Loucy (cell line): ENCODE measurements around the gene AFF1.
A peak's percentile ranks its signal among the peaks of the same experiment; 100 is the strongest.

ENCODE experiments used
- H2AFZ ChIP-seq: fragments of 200-600 bp; sonication (generic); 2 replicates; pipeline ENCODE4 v1.6.0; 2016; ENCODE audit warnings: antibody characterized with exemption, mild to moderate bottlenecking, low read length, moderate library complexity
- H3F3A ChIP-seq: fragments of 200-600 bp; 2 replicates; pipeline ENCODE4 v1.6.0; 2016; ENCODE audit warnings: antibody characterized with exemption, low read depth, mild to moderate bottlenecking
- H3K27me3 ChIP-seq: fragments of 200-600 bp; sonication (generic); 2 replicates; pipeline ENCODE4 v1.6.1; 2014; ENCODE audit warnings: low read length, mild to moderate bottlenecking; ENCODE audit not compliant: insufficient read depth, poor library complexity, severe bottlenecking
- H3K36me3 ChIP-seq: fragments of 200-600 bp; sonication (generic); 2 replicates; pipeline ENCODE4 v1.6.1; 2016; ENCODE audit warnings: low read length; ENCODE audit not compliant: insufficient read depth
- H3K4me1 ChIP-seq: fragments of 200-600 bp; sonication (generic); 2 replicates; pipeline ENCODE4 v1.5.1; 2014; ENCODE audit warnings: low read length, mild to moderate bottlenecking; ENCODE audit not compliant: insufficient read depth, poor library complexity, severe bottlenecking
- H3K4me2 ChIP-seq: fragments of 200-600 bp; sonication (generic); 2 replicates; pipeline ENCODE4 v1.6.0; 2014; ENCODE audit warnings: antibody characterized with exemption, low read length, low read depth, mild to moderate bottlenecking; ENCODE audit not compliant: poor library complexity, severe bottlenecking
- H3K4me3 ChIP-seq: fragments of 200-600 bp; sonication (generic); 2 replicates; pipeline ENCODE4 v1.5.1; 2014; ENCODE audit warnings: low read length, mild to moderate bottlenecking, mixed read lengths; ENCODE audit not compliant: poor library complexity, severe bottlenecking
- H3K79me2 ChIP-seq: fragments of 200-600 bp; sonication (generic); 2 replicates; pipeline ENCODE4 v1.6.1; 2014; ENCODE audit warnings: low read length; ENCODE audit not compliant: insufficient read depth
- H3K9ac ChIP-seq: fragments of 200-600 bp; sonication (generic); 2 replicates; pipeline ENCODE4 v1.6.0; 2014; ENCODE audit warnings: mild to moderate bottlenecking, low read depth, low read length, moderate library complexity; ENCODE audit not compliant: poor library complexity, severe bottlenecking
- H3K9me2 ChIP-seq: fragments of 200-600 bp; sonication (generic); replicated peaks from 2 replicates; pipeline ENCODE4 v1.6.1; 2016; ENCODE audit warnings: low read depth, low read length, mixed read lengths
- H3K9me3 ChIP-seq: fragments of 200-600 bp; sonication (generic); 2 replicates; pipeline ENCODE4 v1.6.1; 2014; ENCODE audit warnings: mild to moderate bottlenecking, antibody characterized with exemption, low read length, low read depth; ENCODE audit not compliant: insufficient read depth
- H4K20me1 ChIP-seq: fragments of 200-600 bp; sonication (generic); 2 replicates; pipeline ENCODE4 v1.6.0; 2014; ENCODE audit warnings: antibody characterized with exemption, low read length, mild to moderate bottlenecking; ENCODE audit not compliant: insufficient read depth, poor library complexity, severe bottlenecking
- CTCF ChIP-seq: fragments of 200-600 bp; sonication (generic); conservative IDR thresholded peaks from 2 replicates; pipeline ENCODE4 v1.5.1; 2014; ENCODE audit warnings: mild to moderate bottlenecking, antibody characterized with exemption, low read length
- EZH2phosphoT487 ChIP-seq: fragments of 200-600 bp; IDR thresholded peaks from 2 replicates; pipeline ENCODE4 v1.6.1; 2018; ENCODE audit warnings: antibody characterized with exemption, mild to moderate bottlenecking, moderate library complexity, borderline replicate concordance

Gene AFF1

GRCh38 chr4:87003266-87003665 is 68.5 kb downstream of the AFF1 start:
- H3K4me1 ChIP-seq, result peaks cover 39% of the 10 kb centered on the region
- peaks cover 67% of the 10 kb centered on the region for H3K79me2 ChIP-seq
- H3K9ac ChIP-seq, result no peak overlapping the region
- H3K9me3 ChIP-seq, result no peaks in the 10 kb centered on the region
- H3K4me3 ChIP-seq, result no peak overlapping the region
- H3K27me3 ChIP-seq, result no peaks in the 10 kb centered on the region
- TF ChIP-seq EZH2phosphoT487 (no peak), CTCF (no peak)
- no peak overlapping the region for H3K4me2 ChIP-seq
- no peak overlapping the region for H2AFZ ChIP-seq
- no peaks in the 10 kb centered on the region for H3K9me2 ChIP-seq
- peaks cover 7% of the 10 kb centered on the region; the same call in 1 of the 2 replicates for H3F3A ChIP-seq
- peaks cover 19% of the 10 kb centered on the region for H4K20me1 ChIP-seq
- H3K36me3 ChIP-seq, result no peaks in the 10 kb centered on the region

- TF ChIP-seq CTCF (no peak), EZH2phosphoT487 (no peak)
- H3K4me3 ChIP-seq, result peak overlapping the region; percentile 89
- no peaks in the 10 kb centered on the region for H3K9me2 ChIP-seq
- peaks cover 7% of the 10 kb centered on the region; the same call in 1 of the 2 replicates for H3F3A ChIP-seq
- peaks cover 37% of the 10 kb centered on the region for H4K20me1 ChIP-seq
- H3K9me3 ChIP-seq, result no peaks in the 10 kb centered on the region
- H2AFZ ChIP-seq, result no peak overlapping the region
- no peaks in the 10 kb centered on the region for H3K27me3 ChIP-seq
- peak overlapping the region; percentile 96 for H3K4me2 ChIP-seq
- H3K36me3 ChIP-seq, result no peaks in the 10 kb centered on the region
- H3K4me1 ChIP-seq, result peaks cover 41% of the 10 kb centered on the region
- peak overlapping the region; percentile 87 for H3K9ac ChIP-seq
- H3K79me2 ChIP-seq, result peaks cover 79% of the 10 kb centered on the region
Measured at GRCh38 chr4:87005369-87005689, 70.5 kb downstream of the AFF1 start.

- Histone ChIP-seq H3K36me3 (no peaks in the 10 kb centered on the region), H3K9me2 (no peaks in the 10 kb centered on the region), H2AFZ (peak overlapping the region; percentile 44), H3K4me3 (peak overlapping the region; percentile 89), H3K79me2 (peaks cover 80% of the 10 kb centered on the region), H3K27me3 (no peaks in the 10 kb centered on the region), H3K4me1 (peaks cover 46% of the 10 kb centered on the region), H3K9ac (peak overlapping the region; percentile 87), H4K20me1 (peaks cover 40% of the 10 kb centered on the region), H3F3A (peaks cover 7% of the 10 kb centered on the region; the same call in 1 of the 2 replicates), H3K4me2 (peak overlapping the region; percentile 96), H3K9me3 (no peaks in the 10 kb centered on the region)
- no peak for TF ChIP-seq EZH2phosphoT487
- no peak for TF ChIP-seq CTCF
Measured at GRCh38 chr4:87005690-87006425, 71.0 kb downstream of the AFF1 start.
